NCI-H2029 treated with DMSO at 0.1 percent for 48 hours (cell line): ENCODE measurements around the gene MYO1B.

Experiments
- DNase-seq: peaks from one replicate; lab custom pipeline; 2025; lab: John Stamatoyannopoulos, UW

Gene MYO1B

GRCh38 chr2:191262436-191262835 is 17.2 kb downstream of the MYO1B start:
- DNase-seq, result no peak

GRCh38 chr2:191263050-191263449 is 17.8 kb downstream of the MYO1B start:
- DNase-seq, result no peak

- DNase-seq, result no peak
Observed at GRCh38 chr2:191264647-191265081, 19.5 kb downstream of the MYO1B start.

DNA sequence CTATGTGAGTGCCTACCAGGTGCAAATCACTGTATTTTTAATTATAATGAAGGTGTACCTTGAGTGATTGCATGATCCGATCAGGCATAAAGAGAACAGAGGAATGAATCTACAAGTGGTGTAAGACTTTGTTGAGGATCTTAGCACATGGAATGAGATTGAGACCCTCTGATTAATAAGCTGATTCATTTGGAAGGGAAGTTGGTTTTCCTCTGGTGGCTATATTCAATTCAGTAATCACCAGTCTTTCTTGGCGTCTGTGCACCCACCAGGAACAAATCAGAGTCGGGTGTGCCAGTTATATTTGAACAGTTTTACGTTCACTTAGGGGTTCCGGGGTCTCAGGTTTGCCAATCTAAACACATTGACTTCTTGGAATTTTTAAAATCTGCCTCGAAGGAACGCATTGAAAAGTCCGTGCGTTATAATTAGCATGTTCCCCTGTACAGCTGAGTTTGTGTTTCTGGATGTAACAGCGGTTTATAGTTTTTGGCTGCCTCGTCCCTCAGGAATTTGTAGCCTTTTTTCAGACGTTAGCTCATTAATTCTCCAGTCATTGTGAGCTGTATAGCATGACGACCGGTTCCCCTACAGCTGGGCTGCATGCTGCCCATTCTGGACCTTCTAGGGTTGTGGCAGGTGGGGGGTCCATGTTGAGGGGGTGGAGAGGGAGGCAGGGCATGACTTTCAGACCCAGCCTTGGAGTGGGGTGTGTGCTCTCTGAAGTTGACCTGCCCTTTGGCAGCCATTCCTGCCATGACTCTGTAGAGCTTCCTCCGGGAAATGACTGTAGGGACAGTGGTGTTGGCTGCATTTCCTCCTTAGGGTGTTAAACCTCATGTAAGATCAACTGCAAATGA is 20.3 kb downstream of the MYO1B start:
- no peak for DNase-seq

DNA sequence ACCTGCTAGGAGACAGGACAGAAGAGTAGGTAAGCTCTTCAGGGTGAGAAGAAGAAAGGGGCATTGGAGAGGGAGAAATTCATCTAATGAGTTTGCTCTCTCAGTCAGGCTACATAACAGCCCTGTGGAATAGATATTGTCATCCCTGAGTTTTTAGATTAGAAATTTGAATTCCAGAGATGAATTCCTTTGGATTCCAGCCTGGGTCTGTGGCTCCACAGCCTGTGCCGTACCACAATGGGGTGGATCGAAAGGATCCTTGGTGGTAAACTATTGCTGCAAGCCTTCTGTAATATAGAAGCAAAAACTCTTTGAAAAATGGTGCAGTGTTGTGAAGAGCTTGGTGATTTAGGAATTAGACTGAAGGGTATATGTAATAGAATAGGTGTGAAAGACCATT is 21.0 kb downstream of the MYO1B start:
- no peak for DNase-seq

DNA sequence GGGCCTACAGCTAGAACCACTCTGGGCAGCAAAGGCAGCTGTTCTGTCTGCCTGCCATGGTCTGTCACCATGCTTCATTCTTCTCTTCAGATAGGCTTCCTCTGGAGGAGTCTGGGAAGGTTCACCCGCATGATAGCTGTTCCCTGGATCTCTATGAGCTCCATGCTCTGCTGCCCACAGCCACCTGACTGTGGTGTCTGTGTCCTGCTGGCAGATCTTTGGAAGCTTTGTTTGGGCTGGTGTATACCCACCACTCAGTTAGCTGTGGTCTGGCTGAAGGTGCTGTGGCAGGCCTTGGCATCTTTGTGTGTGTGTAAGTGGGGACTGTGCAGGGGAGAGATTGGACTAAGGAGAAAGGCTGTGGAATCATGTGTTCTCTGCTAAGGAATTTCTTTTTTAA is 23.4 kb downstream of the MYO1B start:
- DNase-seq, result no peak

DNA sequence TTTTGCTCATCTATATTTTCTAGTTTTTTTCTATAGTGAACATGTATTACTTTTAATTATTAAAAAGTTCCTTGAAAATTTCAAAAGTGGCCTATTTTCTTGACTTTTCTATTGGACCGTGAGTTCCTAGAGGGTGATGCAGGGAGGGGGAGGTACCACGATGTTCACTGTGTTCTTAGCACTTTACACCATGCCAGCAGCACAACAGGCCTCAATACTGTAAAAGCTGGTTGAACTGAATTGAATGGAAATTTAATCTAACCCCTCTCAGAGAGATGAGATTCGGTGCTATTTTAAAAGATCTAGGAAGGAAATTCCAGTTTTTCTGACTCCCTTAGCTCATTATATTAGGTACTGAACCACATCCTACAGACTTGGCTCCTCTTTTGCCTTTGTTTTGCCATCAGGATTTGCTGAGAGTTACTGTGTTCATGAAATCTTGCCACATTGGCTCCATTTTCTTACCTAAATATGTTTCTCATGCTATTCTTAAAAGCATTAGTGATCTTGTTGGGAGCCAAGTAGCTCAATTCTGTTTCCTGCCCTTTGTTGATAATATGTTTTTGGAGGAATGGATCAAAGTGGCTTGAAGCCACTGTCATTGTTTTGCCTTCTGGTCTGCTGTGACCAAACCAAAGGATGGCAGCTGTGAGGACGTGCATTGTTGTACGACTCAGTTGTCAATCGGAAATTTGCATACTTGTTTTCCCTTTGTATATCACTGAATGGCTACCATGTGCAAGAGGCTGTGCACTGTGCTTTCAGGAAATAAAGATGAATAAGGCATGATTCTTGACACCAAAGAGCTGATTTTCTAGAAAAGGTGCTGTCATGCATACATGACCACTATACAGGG is 25.3 kb downstream of the MYO1B start:
- DNase-seq, result no peak

DNA sequence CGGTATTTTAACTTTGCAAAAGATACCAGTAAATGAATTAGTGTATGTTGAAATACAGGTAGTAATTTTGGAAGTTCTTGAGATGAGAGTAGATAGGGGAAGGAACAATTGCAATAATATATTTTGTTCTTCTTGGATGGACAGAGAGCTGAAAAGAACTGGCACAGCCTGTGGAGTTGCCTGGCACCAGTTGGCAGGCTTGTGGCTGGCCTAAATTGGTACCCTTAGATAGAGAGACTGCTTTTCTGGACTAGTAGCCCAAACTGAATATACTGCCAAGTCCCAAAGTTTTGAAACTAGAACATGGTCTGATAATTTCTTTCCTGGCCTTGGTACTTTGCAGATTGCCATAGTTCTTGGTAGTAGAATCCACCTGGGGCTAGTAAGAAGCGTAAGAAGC is 26.9 kb downstream of the MYO1B start:
- no peak for DNase-seq

DNA sequence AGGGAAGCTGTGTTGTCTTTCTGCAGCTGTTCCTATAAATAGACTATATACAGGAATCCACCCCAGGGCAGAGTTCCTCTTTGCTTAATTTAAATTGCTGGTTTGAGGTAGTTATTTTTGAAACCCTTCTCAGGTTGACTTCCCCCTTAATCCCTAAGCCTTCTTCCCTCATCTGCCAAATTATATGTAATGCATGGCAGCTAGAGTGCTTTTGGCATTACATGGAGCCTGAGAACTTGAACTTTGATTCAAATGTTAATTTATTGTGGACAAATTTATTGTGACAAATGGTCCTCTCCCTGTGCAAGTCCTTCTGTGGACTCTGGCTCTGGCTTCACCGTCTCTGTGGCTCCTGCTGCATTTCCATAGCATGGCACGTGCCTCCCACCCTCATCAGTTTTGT is 29.2 kb downstream of the MYO1B start:
- no peak for DNase-seq

DNA sequence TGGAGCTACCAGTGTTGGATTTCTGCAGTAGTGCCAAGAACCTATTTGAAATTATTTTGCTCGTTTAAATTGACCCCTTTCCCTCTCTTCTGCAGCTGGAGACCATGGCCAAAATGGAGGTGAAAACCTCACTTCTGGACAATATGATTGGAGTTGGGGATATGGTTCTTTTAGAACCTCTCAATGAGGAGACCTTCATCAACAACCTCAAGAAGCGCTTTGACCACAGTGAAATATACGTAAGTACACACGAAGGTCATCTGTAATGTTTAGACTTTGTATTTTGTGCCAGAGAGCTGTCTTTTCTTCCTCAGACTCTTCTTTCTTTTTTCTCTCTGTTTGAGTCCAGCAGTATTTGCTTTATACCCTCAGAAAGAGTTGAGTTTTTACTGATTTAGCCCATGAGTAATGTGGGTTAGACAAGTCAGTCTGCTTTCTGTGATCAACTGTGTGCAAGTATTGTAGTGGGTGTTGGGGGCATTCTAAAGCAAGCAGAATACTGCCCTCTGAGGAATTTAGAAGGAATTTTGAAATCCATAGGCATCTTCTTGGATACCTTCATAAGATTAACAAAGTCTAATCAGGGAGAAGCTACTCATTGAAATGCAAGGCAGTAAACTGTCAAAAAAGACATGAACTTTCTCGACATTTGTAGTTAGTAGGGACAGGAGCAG is 31.7 kb downstream of the MYO1B start:
- no peak for DNase-seq

- DNase-seq, result no peak
Observed at GRCh38 chr2:191280290-191280689, 35.1 kb downstream of the MYO1B start.

DNA sequence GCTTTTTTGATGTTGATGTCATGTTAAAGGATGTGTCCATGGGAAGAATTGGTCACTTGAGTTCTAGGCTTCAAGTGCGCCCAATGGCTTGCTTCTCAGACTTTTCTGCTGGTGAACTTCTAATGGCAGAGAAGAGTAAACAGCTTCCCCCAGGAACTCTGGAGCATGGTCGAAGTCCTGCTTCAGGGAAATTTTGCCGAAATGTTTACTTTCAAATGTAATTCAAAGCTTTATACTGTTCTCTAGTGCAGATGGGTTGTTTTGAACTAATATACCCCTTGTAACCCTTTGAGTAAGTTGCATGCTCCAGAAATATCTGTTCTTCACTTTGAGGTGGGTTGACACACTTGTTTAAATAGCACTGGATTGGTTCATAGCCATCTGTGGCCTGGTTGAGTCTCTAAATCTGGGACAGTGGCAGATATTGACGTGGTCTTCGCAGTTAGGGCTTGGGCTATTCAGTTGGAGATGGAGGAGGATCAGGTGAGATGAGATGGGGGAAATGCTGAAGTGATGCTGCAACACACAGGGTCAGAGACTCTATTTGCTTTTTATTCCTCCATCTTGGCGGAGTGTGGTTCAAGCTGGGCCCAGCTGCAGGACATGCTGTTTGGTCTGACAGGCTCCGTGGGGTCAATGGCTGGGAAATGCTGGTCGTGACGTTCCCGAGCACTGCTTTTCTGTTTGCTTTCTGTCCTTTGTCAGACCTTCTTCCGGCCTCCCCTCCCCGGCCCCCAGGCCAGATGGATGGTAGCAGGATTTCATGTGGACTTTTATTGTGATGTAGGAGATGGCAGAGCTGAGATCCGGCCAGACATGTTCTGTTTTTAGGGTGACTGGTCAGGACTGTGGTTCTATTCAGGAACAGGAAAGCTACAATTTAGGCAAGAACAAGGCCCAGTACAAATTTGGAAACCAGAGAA is 35.9 kb downstream of the MYO1B start:
- no peak for DNase-seq

DNA sequence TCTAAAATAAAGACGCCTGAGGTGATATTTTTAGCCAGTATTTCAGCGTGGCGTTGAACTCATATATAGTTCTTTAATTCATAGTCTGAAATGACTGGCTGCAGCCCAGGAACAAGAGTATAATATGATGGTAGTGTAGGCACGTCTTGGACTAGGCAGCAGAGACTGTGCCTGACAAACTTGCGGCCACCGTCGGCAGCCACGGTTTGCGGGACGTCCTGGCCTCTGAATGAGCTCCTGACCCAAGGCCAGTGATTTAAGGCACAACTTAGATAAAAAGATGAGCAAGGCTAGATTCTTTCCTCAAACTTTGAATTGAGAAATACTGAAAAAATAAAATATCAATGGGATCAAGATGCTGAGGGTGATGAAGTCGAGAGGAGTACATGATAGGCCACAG is 40.0 kb downstream of the MYO1B start:
- DNase-seq, result no peak

DNA sequence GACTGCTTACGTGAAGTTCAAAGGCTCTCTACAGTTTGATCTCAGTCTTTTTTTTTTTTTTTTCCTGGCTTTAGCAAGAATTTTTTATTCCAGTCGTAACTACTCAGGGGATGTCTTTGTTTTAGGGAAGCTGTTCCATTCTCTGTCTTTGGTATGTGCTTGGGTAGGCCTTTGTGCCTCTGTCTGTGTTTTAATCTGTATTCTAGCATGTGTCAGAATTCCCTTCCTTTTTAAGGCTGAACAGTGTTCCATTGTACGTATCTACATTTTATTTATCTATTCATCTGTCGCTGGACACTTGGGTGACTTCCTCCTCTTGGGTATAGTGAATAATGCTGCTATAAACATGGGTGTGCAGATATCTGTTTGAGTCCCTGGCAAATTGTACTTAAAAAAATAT is 42.6 kb downstream of the MYO1B start:
- DNase-seq, result no peak

DNA sequence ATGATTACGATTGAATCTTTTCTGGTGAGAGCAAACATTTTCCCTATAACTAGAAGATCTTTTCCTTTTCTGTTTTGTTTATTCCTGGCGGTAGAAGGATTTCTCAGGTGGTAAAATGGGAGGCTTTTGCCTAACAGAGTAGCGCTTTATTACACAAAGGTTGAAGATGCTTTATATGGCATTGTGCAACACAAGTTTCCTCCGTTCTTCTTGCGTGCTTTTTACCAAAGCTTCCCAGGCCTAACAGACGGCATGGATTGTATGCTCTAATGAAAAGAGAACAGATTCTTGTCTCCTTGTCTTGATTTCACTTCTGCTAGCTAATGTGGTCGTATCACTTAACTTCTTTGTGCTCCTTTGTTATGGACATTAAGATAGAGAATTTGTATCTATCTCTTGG is 43.8 kb downstream of the MYO1B start:
- no peak for DNase-seq

GRCh38 chr2:191291471-191291870 is 46.3 kb downstream of the MYO1B start:
- DNase-seq, result no peak

- DNase-seq, result no peak
Observed at GRCh38 chr2:191292869-191293268, 47.7 kb downstream of the MYO1B start.

- no peak for DNase-seq
Observed at GRCh38 chr2:191295088-191295487, 49.9 kb downstream of the MYO1B start.

DNA sequence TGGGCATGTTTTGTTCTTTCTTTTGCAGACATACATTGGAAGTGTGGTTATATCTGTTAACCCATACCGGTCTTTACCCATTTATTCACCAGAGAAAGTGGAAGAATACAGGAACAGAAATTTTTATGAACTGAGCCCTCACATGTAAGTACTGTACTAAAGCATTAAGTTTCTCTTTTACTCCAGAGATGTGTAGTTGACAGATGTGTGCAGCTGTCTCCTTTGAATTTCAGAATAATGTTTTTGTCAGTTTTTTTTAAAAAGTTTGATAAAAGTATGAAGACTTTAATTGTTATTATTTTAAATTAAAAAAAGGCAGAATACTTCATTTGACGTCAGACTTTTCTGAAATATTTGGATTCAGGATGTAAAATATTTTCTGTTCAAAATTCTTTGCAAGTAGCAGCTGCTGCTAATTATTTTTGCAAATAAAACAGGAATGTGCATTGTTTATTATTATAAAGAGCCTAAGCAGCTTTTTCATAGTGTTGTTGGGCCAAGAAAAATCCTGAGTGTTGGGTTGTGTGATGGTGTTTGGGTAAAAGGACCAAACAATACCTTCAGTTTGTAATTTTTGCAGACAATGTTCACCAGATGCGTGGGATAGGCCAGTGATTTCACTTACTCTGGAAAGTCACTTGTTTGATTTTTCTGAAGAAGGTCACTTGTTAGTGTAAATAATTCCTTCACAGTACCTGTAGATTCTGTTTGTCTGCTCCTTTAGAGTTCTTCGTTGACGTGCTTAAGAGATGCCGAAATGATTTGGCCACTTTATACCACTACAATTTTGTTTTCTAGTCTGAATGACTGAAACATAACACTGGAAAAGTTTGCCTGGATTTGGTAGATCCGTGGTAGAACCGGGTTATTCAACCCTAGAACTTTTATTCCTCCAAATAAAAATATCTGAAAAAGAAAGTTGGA is 51.1 kb downstream of the MYO1B start:
- DNase-seq, result no peak

- DNase-seq, result no peak
Observed at GRCh38 chr2:191297033-191297432, 51.8 kb downstream of the MYO1B start.
